Muscle of leg (tissue), 11 donors: Measurements from ENCODE around the gene MAOA. TPM values are rescaled to one million over a fixed set of nuclear protein-coding genes. Genes with fewer than 3 reads are reported as not detected.
"Not testable (repeated sequence)": the region's sequence is repeated elsewhere in the genome, so short reads cannot be mapped to it uniquely, and the experiment has no call there.

Experiments
- DNase-seq: peaks from one replicate; pipeline ENCODE4 v3.0.0; 2013
- H3K27ac ChIP-seq: one replicate; pipeline ENCODE4 v1.5.1; 2013; ENCODE audit warnings: mild to moderate bottlenecking, low read length, control low read depth
- H3K27me3 ChIP-seq: one replicate; pipeline ENCODE4 v1.6.1; 2013; ENCODE audit warnings: low read length; ENCODE audit not compliant: control insufficient read depth, insufficient read depth
- H3K36me3 ChIP-seq: one replicate; pipeline ENCODE4 v1.6.1; 2013; ENCODE audit warnings: low read length; ENCODE audit not compliant: control insufficient read depth, insufficient read depth
- H3K4me1 ChIP-seq: one replicate; pipeline ENCODE4 v1.6.1; 2013; ENCODE audit warnings: low read length; ENCODE audit not compliant: control insufficient read depth, insufficient read depth
- H3K4me3 ChIP-seq: one replicate; pipeline ENCODE4 v1.5.1; 2013; ENCODE audit warnings: low read length, control low read depth
- H3K9me3 ChIP-seq: replicated peaks from 2 replicates; pipeline ENCODE4 v1.6.1; 2013; ENCODE audit warnings: low read depth, low read length; ENCODE audit not compliant: control insufficient read depth
- WGBS: methylation state at CpG from one replicate; pipeline ENCODE4 v1.1.5; 2013; ENCODE audit warnings: missing lambda C conversion rate; ENCODE audit not compliant: insufficient coverage; 5-methylcytosine and 5-hydroxymethylcytosine counted together
- polyA plus RNA-seq, 8 donors: library from polyadenylated mRNA; unstranded; fragments of 120-200 nt; gene quantifications; one replicate each; pipeline versions ENCODE4 v1.2.1 to v1.2.3, GENCODE V29; 2013; ENCODE audit warnings: inconsistent platforms in 1 of 8, low replicate concordance in 1 of 8; ENCODE audit not compliant: insufficient read length in 8 of 8, insufficient read depth in 1 of 8
- total RNA-seq: library from RNA; stranded (reverse); fragments of 120-200 nt; gene quantifications from one replicate; pipeline ENCODE4 v1.2.4, GENCODE V29; 2013

The MAOA gene
- total and polyA plus RNA-seq, 9 donors: 0.27 to 6.1 (median 0.47) TPM

- WGBS: no CpG with 5 or more reads among the region's 4 CpGs
- H3K36me3 ChIP-seq: no peaks in the 10 kb centered on the region
- no peak for DNase-seq
- no peak overlapping the region for H3K4me3 ChIP-seq
- no peaks in the 10 kb centered on the region for H3K9me3 ChIP-seq
- no peaks in the 10 kb centered on the region for H3K4me1 ChIP-seq
- peaks cover 9% of the 10 kb centered on the region for H3K27me3 ChIP-seq
- H3K27ac ChIP-seq: no peak overlapping the region
Measured at GRCh38 chrX:43661521-43662240, 5.6 kb downstream of the MAOA start.

- H3K4me1 ChIP-seq: no peaks in the 10 kb centered on the region
- peaks cover 8% of the 10 kb centered on the region for H3K27me3 ChIP-seq
- DNase-seq: no peak
- H3K27ac ChIP-seq: no peak overlapping the region
- H3K4me3 ChIP-seq: no peak overlapping the region
- H3K9me3 ChIP-seq: no peaks in the 10 kb centered on the region
- no peaks in the 10 kb centered on the region for H3K36me3 ChIP-seq
- WGBS: 83% methylated on average over 1 of the region's 1 CpG
Measured at GRCh38 chrX:43663173-43663572, 7.1 kb downstream of the MAOA start.

- no peak overlapping the region for H3K4me3 ChIP-seq
- H3K9me3 ChIP-seq: no peaks in the 10 kb centered on the region
- WGBS: 66% methylated on average over 2 of the region's 3 CpGs
- H3K4me1 ChIP-seq: no peaks in the 10 kb centered on the region
- DNase-seq: no peak
- H3K27me3 ChIP-seq: peaks cover 8% of the 10 kb centered on the region
- H3K36me3 ChIP-seq: no peaks in the 10 kb centered on the region
- no peak overlapping the region for H3K27ac ChIP-seq
Measured at GRCh38 chrX:43664258-43664657, 8.2 kb downstream of the MAOA start.

- Histone ChIP-seq H3K27ac (no peak overlapping the region), H3K27me3 (peaks cover 8% of the 10 kb centered on the region), H3K9me3 (no peaks in the 10 kb centered on the region), H3K36me3 (no peaks in the 10 kb centered on the region), H3K4me3 (no peak overlapping the region), H3K4me1 (no peaks in the 10 kb centered on the region)
- no CpG with 5 or more reads among the region's 3 CpGs for WGBS
- DNase-seq: no peak
Measured at GRCh38 chrX:43664708-43665107, 8.6 kb downstream of the MAOA start.

- no peaks in the 10 kb centered on the region for H3K36me3 ChIP-seq
- H3K27me3 ChIP-seq: peaks cover 4% of the 10 kb centered on the region
- 50% methylated on average over 1 of the region's 3 CpGs for WGBS
- no peak overlapping the region for H3K4me3 ChIP-seq
- DNase-seq: no peak
- H3K27ac ChIP-seq: no peak overlapping the region
- no peaks in the 10 kb centered on the region for H3K4me1 ChIP-seq
- no peaks in the 10 kb centered on the region for H3K9me3 ChIP-seq
Measured at GRCh38 chrX:43666311-43666912, 10.3 kb downstream of the MAOA start.

- 79% methylated on average over 9 of the region's 19 CpGs for WGBS
- H3K4me1 ChIP-seq, H3K27ac ChIP-seq, H3K4me3 ChIP-seq, H3K36me3 ChIP-seq, DNase-seq, H3K27me3 ChIP-seq, H3K9me3 ChIP-seq: not testable (repeated sequence)
Measured at GRCh38 chrX:43675965-43676628, 20.0 kb downstream of the MAOA start.

- H3K27me3 ChIP-seq: no peaks in the 10 kb centered on the region
- H3K36me3 ChIP-seq: no peaks in the 10 kb centered on the region
Measured at GRCh38 chrX:43676971-43677572, 21.0 kb downstream of the MAOA start.

GRCh38 chrX:43677993-43678392 is 21.9 kb downstream of the MAOA start:
- H3K4me1 ChIP-seq: no peaks in the 10 kb centered on the region
- H3K9me3 ChIP-seq: no peaks in the 10 kb centered on the region
- DNase-seq: no peak
- WGBS: no CpG with 5 or more reads among the region's 2 CpGs
- no peaks in the 10 kb centered on the region for H3K27me3 ChIP-seq
- no peaks in the 10 kb centered on the region for H3K36me3 ChIP-seq
- H3K27ac ChIP-seq: no peak overlapping the region
- H3K4me3 ChIP-seq: no peak overlapping the region

More at GRCh38 chrX:43676971-43677572, 21.0 kb downstream of the MAOA start:
- Histone ChIP-seq H3K4me1 (no peaks in the 10 kb centered on the region), H3K27ac (no peak overlapping the region), H3K4me3 (no peak overlapping the region), H3K9me3 (no peaks in the 10 kb centered on the region)
- peak; percentile 80 for DNase-seq

- Histone ChIP-seq H3K27ac (no peak overlapping the region), H3K9me3 (no peaks in the 10 kb centered on the region), H3K27me3 (no peaks in the 10 kb centered on the region), H3K36me3 (no peaks in the 10 kb centered on the region), H3K4me1 (no peaks in the 10 kb centered on the region), H3K4me3 (no peak overlapping the region)
- DNase-seq: no peak
- WGBS: no CpG with 5 or more reads among the region's 3 CpGs
Measured at GRCh38 chrX:43679058-43679457, 23.0 kb downstream of the MAOA start.

- H3K4me3 ChIP-seq: no peak overlapping the region
Measured at GRCh38 chrX:43679778-43680177, 23.7 kb downstream of the MAOA start.

More at GRCh38 chrX:43679778-43680177, 23.7 kb downstream of the MAOA start:
- no peaks in the 10 kb centered on the region for H3K4me1 ChIP-seq
- no peak overlapping the region for H3K27ac ChIP-seq
- peak; percentile 17 for DNase-seq
- H3K27me3 ChIP-seq: no peaks in the 10 kb centered on the region
- no peaks in the 10 kb centered on the region for H3K36me3 ChIP-seq
- no CpG with 5 or more reads among the region's 2 CpGs for WGBS
- no peaks in the 10 kb centered on the region for H3K9me3 ChIP-seq
